ENCODE measurements around the gene HLCS.

The HLCS gene

GRCh38 chr21:36914244-36915013, 52.0 kb downstream of the HLCS start:
- no peak for DNase-seq

- DNase-seq = no peak
Measured at GRCh38 chr21:36913247-36914169, 53.0 kb downstream of the HLCS start.

GRCh38 chr21:36910581-36911307, 55.7 kb downstream of the HLCS start:
- no peak for DNase-seq

- DNase-seq = no peak
Measured at GRCh38 chr21:36909901-36910561, 56.4 kb downstream of the HLCS start.

GRCh38 chr21:36909423-36909822, 57.0 kb downstream of the HLCS start:
- no peak for DNase-seq

GRCh38 chr21:36908260-36908908, 58.1 kb downstream of the HLCS start:
- DNase-seq = no peak

DNA sequence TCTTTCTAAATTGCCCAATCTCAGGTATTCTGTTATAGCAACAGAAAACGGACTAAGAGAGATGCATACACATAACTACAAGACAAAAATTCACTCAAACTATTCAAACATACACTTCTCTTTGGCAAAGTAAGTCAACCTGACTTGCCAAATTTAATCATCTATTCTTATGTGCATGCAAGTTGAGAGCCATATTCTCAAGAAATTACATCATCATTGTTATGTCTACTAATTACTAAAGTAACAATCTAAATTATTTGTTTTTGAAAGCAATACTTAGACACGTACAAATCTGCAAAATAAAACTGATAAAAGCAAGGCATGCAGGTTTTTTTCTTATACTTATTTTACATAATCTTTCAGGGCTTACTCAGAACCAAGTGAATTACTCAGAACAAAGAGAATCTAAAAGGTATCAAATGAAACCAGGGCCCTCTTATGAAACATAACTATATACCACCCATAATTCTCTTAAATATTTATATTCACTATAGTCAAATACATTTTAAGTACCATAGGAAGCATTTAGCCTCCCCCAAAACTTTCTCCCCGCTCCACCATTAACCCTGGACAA, 62.3 kb downstream of the HLCS start:
- no peak for DNase-seq

- DNase-seq = no peak
Measured at GRCh38 chr21:36902793-36903192, 63.7 kb downstream of the HLCS start.

DNA sequence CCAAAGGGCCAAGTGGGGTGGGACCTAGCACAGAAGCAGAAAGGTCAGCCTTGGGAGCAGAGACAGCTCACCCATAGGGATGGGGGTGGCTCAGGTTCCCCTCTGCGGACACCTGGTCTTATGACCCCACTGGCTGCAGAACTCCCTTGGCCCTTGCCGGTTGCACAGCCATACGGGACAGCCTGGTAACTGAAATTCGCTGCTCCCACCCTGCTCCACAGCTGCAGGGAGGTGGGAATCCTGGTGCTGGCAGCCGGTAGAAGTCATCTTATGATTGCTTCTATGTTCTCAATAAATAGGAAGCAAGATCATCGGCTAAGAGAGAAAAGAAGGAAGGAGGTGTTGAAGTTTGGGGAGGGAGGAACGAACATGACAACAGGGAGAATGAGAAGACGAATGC, 64.1 kb downstream of the HLCS start:
- DNase-seq = no peak

DNA sequence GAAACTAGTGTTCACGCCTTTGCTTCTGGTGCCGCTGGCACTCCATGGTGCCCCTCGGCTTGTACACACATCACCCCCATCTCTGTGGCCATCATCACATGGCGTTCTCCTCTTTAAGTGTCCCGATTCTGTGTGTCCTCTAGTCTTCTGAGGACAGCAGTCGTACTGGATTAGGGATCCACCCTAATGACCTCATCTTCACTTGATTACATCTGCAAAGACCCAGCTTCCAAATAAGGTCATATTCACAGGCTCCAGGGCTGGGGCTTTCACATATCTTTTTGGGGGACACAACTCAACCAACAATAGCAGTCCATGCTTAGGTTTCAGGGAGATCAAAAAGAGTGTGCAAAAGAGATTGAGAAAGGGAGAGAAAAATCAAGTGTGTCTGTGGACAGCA, 64.9 kb downstream of the HLCS start:
- DNase-seq = no peak

DNA sequence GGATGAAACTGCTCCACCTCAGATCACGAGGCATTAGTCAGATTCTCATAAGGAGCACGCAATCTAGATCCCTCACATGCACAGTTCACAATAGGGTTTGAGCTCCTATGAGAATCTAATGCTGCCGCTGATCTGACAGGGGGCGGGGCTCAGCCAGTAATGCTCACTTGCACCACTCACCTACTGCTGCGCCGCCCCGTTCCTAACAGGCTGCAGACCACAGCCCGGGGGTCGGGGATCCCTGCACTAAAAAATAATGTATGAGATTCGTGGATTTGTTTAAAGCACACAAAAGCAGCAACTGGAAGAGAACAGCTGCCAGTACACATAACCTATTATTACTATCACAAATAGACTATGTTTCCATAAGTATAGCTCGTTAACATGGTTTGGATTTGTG, 72.9 kb downstream of the HLCS start:
- no peak for DNase-seq

DNA sequence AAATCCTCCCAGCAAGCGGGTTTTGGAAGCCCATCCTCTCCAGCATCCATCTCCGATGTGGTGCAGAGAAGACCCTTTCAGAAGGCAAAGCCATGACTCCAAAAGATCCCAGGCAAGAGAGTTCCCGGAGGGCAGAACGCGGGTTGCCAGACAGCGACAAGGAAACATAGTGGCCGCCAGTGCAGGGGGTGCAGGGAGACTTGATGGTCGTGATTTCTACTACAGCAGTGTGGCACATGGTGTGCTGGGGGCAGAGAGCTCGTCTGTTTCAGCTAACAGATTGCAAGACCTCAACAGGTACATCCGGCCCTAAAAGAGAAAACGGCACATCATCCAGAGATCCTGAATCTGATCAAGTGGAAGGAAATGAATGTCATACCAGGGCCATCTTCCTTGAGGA, 74.3 kb downstream of the HLCS start:
- DNase-seq = no peak

DNA sequence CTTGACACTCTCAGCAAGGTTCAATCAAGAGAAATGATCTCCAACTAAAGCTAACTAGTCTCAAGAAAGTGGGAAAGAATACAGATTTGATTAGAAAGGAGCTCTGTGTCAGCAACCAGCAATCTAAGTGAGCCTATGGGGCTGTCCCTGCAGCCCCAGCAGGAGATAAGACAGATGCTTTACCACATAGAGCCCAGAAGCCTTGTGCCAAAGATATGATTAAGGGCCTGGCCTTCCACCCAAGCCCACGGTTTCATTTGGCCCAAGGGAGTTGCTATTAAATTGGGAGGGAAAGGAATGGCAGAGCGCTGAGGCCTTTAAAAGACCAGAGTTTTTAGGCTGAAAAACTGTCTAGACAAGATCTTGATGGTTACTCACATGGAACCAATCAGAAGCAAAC, 74.8 kb downstream of the HLCS start:
- no peak for DNase-seq

DNA sequence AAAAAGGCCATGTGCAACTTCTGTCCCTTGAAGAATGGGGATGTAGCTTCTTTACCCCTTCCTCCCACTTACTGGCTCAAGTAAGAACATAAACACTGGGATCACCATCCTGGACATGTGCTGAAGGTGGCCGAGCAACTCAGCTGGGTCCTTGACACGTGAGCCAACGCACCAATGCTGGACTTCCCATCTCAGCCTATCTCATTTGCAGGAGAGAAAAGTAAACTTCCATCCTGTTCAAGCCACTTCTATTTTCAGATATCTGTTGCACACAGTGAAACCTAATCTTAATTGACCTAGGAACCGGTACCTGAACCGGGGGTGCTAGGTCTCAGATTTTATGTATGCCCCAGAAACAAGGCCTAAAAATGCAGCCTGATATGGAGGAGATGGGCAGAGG, 75.3 kb downstream of the HLCS start:
- no peak for DNase-seq

DNA sequence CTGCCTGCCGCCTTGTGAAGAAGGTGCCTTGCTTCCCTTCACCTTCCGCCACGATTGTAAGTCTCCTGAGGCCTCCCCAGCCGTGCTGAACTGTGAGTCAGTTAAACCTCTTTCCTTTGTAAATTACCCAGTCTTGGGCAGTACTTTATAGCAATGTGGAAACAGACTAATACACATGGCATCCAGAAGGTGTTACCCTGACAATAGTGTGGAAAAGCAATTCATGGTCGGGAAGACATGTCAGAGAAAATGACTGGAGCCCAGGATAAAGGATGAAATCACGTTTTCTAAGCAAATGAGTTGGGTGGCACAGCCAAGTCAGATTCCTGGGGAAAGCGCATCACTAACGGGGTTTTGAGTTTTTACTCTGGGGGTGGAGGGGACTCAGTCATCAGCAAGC, 76.4 kb downstream of the HLCS start:
- DNase-seq = no peak

DNA sequence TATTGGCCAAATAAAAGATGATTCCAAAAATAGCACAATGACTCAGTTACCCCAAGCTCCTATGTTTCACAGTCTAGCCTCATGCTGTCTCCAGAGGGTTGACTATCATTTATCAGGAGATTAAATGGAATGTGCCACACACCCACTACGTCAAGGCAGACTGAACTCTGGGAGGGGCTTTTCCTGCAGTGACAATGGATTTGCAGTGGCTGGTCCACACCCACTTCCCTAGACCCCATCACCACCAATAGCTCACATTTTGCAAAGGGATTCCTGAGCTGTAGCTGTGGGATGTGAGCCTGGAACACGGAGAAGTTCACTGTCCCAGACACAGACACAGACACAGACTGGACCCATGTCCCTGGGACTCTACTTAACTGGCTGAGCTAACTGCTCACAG, 77.1 kb downstream of the HLCS start:
- no peak for DNase-seq

- DNase-seq = no peak
Measured at GRCh38 chr21:36888466-36888865, 78.0 kb downstream of the HLCS start.

DNA sequence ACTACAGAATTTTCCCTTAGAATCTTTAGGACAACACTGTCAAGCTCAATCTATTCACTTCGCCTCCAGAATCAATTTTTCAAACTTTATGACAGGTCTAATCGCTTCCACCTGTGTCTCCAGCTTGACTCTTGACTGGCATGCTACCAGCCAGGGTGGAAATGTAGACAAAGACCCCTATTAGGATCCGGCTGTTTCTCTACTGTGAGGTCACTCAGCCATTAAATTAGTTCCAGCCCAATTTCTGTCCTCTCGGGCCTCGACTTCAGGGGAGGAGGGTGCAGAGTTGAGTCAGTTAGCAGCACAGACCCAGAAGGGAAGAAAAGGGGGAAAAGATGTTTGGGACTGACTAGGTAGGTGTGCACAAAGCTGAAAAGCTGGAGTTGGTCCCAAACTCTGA, 78.5 kb downstream of the HLCS start:
- DNase-seq = no peak

GRCh38 chr21:36883532-36884486, 82.7 kb downstream of the HLCS start:
- DNase-seq = no peak

DNA sequence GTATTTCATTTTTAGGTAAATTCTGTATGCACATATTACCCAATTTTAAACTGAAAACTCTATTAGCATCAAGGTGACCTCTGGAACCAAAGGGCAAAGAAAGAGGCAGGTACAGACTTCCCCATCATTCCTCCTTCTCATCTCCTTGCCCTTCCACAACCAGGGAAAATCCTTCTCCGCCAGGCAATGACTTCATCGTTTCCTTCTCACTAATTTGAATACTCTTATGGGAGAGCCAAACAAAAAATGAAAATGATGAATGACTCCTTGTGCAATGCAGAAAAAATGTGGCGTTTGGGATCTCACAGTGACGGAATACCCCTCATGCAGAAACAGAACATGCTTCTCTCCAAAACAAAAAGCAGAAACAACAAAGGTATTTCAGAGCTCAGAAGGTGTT, 83.7 kb downstream of the HLCS start:
- DNase-seq = no peak

DNA sequence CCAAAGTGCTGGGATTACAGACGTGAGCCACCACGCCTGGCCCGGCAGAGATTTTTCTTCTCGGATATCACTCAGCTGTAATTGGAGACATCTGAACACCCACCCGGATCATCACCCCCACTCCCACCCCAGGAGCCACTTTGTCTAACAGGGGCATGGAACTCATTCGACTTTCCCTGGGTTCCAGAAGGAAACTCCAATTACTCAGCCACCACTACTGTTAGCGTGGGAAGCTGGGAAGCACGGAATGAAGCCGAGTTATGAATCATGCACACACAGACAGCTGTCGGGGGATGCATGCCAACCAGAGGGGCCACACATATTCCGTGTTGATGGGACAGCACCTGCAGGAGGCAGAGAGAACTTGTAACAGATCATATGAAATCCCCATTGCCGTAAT, 85.2 kb downstream of the HLCS start:
- DNase-seq = no peak
